Gastrocnemius medialis (tissue), 4 donors: ENCODE measurements around the gene ZFP62. TPM values are rescaled to one million over a fixed set of nuclear protein-coding genes. Genes with fewer than 3 reads are reported as not detected.

Experiments
- ATAC-seq, 2 donors: fragments of 150-250 bp; one replicate each; pipeline ENCODE4 v1.9.1; 2016
- DNase-seq, 2 donors: peaks; one replicate each; pipeline ENCODE4 v3.0.0-alpha.2; 2019
- H3K27ac ChIP-seq, 4 donors: fragments of 200-600 bp; sonication (generic); 1 replicate in 1 of 4; 2 replicates in 3 of 4; pipeline ENCODE4 v1.5.1; 2016 to 2018; ENCODE audit warnings: mild to moderate bottlenecking in 2 of 4, moderate library complexity in 1 of 4
- H3K27me3 ChIP-seq, 3 donors: fragments of 200-600 bp; sonication (generic) in 2 of 3; 1 replicate in 1 of 3; 2 replicates in 2 of 3; pipeline versions ENCODE4 v1.5.1 to v1.6.0; 2016 to 2019; ENCODE audit warnings: mild to moderate bottlenecking in 1 of 3, moderate library complexity in 1 of 3
- H3K36me3 ChIP-seq, 2 donors: fragments of 200-600 bp; sonication (generic) in 1 of 2; one replicate each; pipeline ENCODE4 v1.5.1; 2017 to 2018
- H3K4me1 ChIP-seq, 2 donors: fragments of 200-600 bp; sonication (generic) in 1 of 2; one replicate each; pipeline ENCODE4 v1.5.1; 2016 to 2017; ENCODE audit warnings: mild to moderate bottlenecking in 2 of 2
- H3K4me3 ChIP-seq, 4 donors: fragments of 200-600 bp; sonication (generic) in 3 of 4; 1 replicate in 1 of 4; 2 replicates in 3 of 4; pipeline ENCODE4 v1.5.1; 2016 to 2019; ENCODE audit warnings: mild to moderate bottlenecking in 2 of 4
- H3K9me3 ChIP-seq, 3 donors: fragments of 200-600 bp; sonication (generic) in 2 of 3; 1 replicate in 1 of 3; 2 replicates in 2 of 3; pipeline ENCODE4 v1.5.1; 2016 to 2019
- POLR2A ChIP-seq, 2 donors: fragments of 450-650 bp; IDR thresholded peaks; one replicate each; pipeline ENCODE4 v1.6.1; 2017; ENCODE audit warnings: antibody characterized with exemption in 2 of 2, mild to moderate bottlenecking in 2 of 2, moderate library complexity in 2 of 2
- in situ Hi-C, 4 donors: fragments of 200-750 bp; cut with MboI; loops; one replicate each; pipeline versions ENCODE4 v1.15.0 to v1.8.0; 2017; ENCODE audit warnings: low sequenced_read_pairs in 4 of 4
- intact Hi-C: fragments of 100-400 bp; cut with DNase I; formaldehyde crosslinking; loops from one replicate; pipeline ENCODE4 v1.15.1; 2023; ENCODE audit warnings: low total_unique reads
- total RNA-seq, 4 donors: library from RNA; depleted of rRNA; stranded (reverse); fragments of >200 nt; gene quantifications; one replicate each; pipeline versions ENCODE4 v1.1.0 to v1.2.3, GENCODE V29; 2016
- TF ChIP-seq, protein P1 (sequence below), 5 experiments: fragments of 450-650 bp in 3 of 5; fragments of 200-600 bp in 2 of 5; sonication (generic) in 2 of 5; IDR thresholded peaks in 4 of 5; conservative IDR thresholded peaks in 1 of 5; 1 replicate in 4 of 5; 2 replicates in 1 of 5; pipeline ENCODE4 v1.5.1; 2016 to 2019; ENCODE audit warnings: antibody characterized with exemption in 5 of 5, mild to moderate bottlenecking in 3 of 5, moderate library complexity in 3 of 5

Gene ZFP62
- total RNA-seq: 10 to 100 TPM in 2 of 4 donors, 1 to 10 TPM in 2; 8.9 to 14.7 (median 10.2) TPM

DNA sequence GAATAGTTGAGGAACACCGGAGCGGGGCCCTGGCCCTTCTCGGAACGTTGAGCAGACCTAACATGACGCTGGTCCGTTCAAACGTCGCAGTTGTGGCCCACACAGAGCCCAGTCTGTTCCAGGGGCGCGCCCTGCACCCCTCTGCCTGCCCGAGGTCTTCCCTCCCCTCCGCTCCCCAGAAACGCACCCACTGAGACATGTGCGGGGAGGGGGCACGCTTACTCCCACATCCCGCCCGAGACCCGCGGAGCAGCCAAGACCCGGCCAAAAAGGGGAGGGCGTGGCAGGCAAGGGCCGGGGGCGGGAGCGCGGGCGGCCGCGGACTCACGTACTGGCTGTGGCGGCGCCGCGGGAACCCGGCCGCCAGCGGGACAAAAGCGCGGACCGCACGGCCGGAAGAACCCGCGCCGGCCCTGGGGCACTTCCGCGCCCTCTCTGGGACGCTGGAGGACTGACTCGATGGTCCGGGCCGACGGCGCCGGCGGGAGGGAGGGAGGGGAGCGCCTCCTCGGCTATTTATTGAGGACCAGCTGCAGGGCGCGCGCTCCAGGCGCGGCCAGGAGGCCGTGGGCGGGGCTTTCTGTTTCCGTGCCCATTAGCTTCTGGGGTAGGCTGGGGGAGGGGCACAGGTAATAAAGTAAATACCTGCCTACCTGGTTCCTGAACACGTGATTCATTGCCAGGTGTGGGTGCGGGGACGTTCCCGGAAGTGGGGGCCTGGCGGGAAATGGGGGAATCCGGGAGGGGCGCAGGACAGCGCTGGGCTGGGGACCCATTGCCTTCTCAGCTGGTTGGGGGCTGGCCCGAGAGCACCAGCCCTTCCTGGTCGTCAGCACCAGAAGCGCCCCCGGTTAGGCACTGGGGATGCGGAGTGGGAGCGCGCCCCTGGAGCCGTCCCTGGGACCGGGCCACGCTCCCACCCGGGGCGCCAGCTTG, at the start of gene ZFP62:
TSS of gene ZFP62 (minus strand) at position 390 of the 936 bp plus-strand sequence. CDS start at position 333, 57 bp downstream.
- H3K27ac ChIP-seq: peak within 1 kb of the TSS; percentile 80 to 94 (median 90)
- in situ Hi-C loops: loop anchor here in 1 of 4 donors (5.0 kb wide), 1 partner anchor 64 kb away; no protein-coding TSS in a partner anchor
- no peaks in the 10 kb centered on the region for H3K27me3 ChIP-seq
- H3K36me3 ChIP-seq: peaks cover 0 to 6% of the 10 kb centered on the region in 2 donors
- peak within 1 kb of the TSS; percentile 81 to 99 (median 95) for H3K4me3 ChIP-seq
- peaks cover 8 to 13% of the 10 kb centered on the region in 2 donors for H3K4me1 ChIP-seq
- H3K9me3 ChIP-seq: no peaks in the 10 kb centered on the region
- ATAC-seq (peak; percentile 92 to 94), DNase-seq (peak; percentile 69 to 83)
- intact Hi-C loops: loop anchor here (2.0 to 10.0 kb wide), 7 partner anchors 30 to 404 kb away; partner anchors contain the start of genes MGAT1 and TRIM52
- TF ChIP-seq, protein P1, sequence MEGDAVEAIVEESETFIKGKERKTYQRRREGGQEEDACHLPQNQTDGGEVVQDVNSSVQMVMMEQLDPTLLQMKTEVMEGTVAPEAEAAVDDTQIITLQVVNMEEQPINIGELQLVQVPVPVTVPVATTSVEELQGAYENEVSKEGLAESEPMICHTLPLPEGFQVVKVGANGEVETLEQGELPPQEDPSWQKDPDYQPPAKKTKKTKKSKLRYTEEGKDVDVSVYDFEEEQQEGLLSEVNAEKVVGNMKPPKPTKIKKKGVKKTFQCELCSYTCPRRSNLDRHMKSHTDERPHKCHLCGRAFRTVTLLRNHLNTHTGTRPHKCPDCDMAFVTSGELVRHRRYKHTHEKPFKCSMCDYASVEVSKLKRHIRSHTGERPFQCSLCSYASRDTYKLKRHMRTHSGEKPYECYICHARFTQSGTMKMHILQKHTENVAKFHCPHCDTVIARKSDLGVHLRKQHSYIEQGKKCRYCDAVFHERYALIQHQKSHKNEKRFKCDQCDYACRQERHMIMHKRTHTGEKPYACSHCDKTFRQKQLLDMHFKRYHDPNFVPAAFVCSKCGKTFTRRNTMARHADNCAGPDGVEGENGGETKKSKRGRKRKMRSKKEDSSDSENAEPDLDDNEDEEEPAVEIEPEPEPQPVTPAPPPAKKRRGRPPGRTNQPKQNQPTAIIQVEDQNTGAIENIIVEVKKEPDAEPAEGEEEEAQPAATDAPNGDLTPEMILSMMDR (IDR thresholded peaks at IDR 0.05 in 4 of 5, conservative IDR thresholded peaks at IDR 0.05 in 1 of 5): peak in 2 of 5 experiments; percentile 21 to 33
- peak; percentile 55 to 71 for TF ChIP-seq POLR2A (IDR thresholded peaks at IDR 0.05)

DNA sequence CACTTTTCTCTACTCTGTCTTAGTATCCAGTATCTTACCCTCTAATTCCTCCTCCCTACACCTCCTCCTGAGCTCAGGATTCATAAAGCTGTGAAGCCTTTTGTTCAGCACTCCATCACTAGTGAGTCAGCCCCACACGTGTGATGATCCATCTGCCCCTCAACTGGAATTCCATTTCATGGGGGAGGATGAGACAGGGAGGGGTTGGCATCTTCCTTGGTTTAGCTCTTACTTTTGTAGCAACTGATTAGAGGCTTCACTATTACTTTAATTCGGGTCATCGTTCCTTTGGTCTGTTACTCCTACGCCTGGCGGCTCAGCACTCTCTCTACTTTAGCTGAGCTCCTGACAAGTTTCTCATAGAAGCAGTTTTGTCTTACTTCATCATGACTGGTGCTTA, 49.7 kb upstream of the ZFP62 start:
- Histone ChIP-seq H3K9me3 (no peaks in the 10 kb centered on the region), H3K4me1 (no peaks in the 10 kb centered on the region), H3K36me3 (no peaks in the 10 kb centered on the region), H3K27ac (no peak overlapping the region), H3K27me3 (no peaks in the 10 kb centered on the region), H3K4me3 (no peak overlapping the region)
- in situ Hi-C loops: no loop called here
- TF ChIP-seq, protein P1 (IDR thresholded peaks at IDR 0.05 in 4 of 5, conservative IDR thresholded peaks at IDR 0.05 in 1 of 5): no peak
- no peak for TF ChIP-seq POLR2A (IDR thresholded peaks at IDR 0.05)
- intact Hi-C loops: no loop called here
- ATAC-seq: no peak
- DNase-seq: no peak

DNA sequence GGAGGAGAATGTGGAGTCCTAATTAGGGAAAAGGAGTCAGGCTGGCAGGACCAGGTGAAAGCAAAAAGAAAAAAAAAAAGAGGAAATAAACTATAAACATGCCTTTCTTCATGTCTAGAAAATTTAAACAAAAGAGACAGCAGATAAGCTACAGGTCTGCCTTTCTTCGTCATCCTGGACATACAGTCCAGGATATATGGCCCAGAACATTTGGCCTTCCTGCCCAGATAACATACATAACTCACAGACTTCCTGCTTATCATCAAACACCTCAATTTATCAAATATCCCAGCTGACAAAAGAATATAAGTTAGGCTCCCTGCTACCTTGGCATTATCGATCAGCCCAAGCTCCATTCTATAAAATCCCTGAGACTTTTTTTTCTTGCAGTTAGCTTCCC, 49.1 kb upstream of the ZFP62 start:
- Histone ChIP-seq H3K27me3 (no peaks in the 10 kb centered on the region), H3K9me3 (no peaks in the 10 kb centered on the region), H3K4me3 (no peak overlapping the region), H3K27ac (no peak overlapping the region), H3K4me1 (no peaks in the 10 kb centered on the region), H3K36me3 (no peaks in the 10 kb centered on the region)
- in situ Hi-C loops: no loop called here
- intact Hi-C loops: no loop called here
- ATAC-seq (no peak), DNase-seq (no peak)
- TF ChIP-seq, protein P1 (IDR thresholded peaks at IDR 0.05 in 4 of 5, conservative IDR thresholded peaks at IDR 0.05 in 1 of 5): no peak
- no peak for TF ChIP-seq POLR2A (IDR thresholded peaks at IDR 0.05)

DNA sequence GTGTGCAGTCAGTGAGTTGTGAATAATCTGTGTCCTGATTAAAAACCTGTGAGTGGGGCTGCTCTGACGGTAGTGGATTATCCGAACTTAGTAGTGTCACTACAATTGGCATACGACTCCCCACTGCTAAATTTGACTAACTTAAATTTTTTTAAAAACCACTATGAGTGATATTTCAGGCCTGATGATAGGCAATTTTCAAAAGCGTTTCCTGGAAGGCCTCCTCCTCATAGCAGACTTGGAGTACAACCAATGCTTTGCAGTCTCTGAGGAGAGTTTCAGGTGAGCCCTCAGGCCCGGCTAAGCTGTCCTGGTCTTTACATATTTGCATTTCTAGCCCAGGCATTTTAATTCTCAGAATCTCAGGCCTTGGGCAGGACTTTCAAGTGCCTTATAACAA, 48.7 kb upstream of the ZFP62 start:
- H3K27ac ChIP-seq: no peak overlapping the region
- in situ Hi-C loops: no loop called here
- no peak for TF ChIP-seq POLR2A (IDR thresholded peaks at IDR 0.05)
- TF ChIP-seq, protein P1 (IDR thresholded peaks at IDR 0.05 in 4 of 5, conservative IDR thresholded peaks at IDR 0.05 in 1 of 5): no peak

More for the DNA sequence above, 48.7 kb upstream of the ZFP62 start:
- Histone ChIP-seq H3K4me1 (no peaks in the 10 kb centered on the region), H3K9me3 (no peaks in the 10 kb centered on the region), H3K27me3 (no peaks in the 10 kb centered on the region), H3K36me3 (no peaks in the 10 kb centered on the region), H3K4me3 (no peak overlapping the region)
- intact Hi-C loops: no loop called here
- ATAC-seq (no peak), DNase-seq (no peak)
